HG03520 (cell line): Measurements from ENCODE around the gene COL18A1.
A peak's percentile ranks its signal among the peaks of the same experiment; 100 is the strongest.

ENCODE experiments used
- ATAC-seq: cut with Tn5 transposase; IDR thresholded peaks from one replicate; pipeline ENCODE4 v1.9.1; 2021; ENCODE audit warnings: mild to moderate bottlenecking, moderate library complexity; ENCODE audit not compliant: unreplicated experiment

The COL18A1 gene

GRCh38 chr21:45539046-45539795, 134.3 kb downstream of the COL18A1 start:
- no peak for ATAC-seq

DNA sequence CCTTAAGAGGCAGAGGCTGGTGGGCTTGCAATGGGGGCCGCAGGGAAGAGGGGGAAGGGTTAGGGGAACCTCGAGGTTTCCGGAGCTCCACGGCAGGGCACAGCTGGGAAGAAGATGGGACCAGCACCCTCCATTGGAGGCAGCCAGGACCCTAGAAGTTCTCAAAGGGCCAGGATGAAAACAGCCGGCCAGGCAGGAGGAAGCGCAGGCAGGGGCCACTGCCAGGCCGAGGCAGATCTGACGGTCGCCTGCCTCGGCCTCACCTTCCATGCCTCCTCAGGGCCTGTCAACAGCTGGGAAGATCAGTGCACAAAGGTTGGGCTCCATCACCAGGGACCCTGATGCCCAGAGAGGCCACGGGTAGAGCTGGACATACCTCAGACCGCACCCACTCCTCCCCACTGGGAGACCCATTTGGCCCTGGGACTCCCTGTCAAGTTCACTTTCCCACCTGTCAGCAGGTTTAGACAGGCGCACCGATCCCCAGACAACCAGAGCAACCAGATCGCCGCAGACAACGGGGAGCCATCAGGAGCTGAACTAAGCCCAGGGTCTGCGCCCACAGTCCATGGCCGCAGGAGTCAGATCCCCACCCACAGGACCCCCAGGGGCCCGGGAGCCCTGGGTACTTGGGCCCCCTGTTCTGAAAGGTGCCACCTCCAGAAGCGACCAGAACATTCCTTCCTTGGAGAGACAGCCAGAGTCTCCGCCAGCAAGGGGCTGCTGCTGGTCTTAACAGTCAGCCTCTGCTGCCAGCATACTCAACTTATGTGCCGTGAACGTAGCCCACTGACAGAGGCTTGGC, 135.0 kb downstream of the COL18A1 start:
- ATAC-seq, result no peak

DNA sequence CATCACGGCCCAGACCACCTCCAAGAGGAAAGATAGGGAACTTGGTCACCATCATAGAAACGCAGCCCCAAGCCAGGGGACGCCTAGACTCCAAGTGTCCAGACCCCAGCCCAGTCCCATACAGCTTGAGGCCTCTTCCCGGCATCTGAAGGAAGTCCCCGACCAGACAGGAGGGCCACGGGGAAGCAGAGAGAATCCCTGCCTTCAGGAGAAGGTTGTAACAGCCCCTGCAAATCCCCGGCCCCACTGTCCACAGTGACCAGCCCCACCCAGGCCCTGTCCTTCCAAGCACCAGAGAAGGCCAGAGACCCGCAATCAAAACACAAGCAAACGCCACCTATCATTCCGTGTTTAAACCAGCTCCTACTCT, 135.6 kb downstream of the COL18A1 start:
- no peak for ATAC-seq

DNA sequence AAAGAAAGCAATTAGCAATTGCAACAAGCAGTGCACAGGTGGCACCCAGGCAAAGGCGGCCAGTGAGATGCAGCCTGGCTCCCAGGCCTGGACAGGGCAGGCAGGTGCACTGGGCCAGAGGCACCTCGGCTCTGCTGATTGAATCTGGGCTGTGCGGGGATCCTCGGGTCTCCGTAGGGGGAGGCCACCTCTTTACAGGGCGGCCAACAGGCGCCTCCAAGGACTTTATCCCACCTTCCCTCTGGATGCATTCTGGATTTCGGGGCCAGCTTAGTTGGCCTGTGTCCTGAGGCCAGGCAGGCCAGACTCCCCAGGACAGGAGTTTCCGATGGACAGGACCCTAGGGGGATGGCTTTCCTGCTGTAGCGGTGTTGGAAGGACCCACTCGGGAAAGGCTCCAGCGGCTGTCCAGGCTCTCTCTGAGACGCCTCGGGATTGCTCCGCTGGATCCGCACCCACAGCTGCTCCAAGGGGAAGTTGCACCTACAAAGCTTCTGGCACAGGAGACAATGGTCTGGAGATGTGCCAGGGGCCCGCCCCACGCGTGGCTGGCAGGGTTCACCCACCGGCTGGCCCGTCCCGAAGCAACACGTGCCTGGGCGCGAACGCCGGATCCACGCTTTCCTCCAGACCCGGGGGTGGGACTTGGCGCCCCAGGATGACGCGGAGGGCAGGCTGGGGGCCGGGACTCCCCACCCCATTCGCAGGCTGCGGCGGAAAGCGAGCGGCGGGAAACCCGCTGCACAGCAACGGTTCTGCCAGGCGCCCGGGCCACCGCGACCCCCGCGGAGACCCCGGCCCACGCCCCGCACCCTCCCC, 136.5 kb downstream of the COL18A1 start:
- ATAC-seq, result peak; percentile 45

- peak; percentile 48 for ATAC-seq
Observed at GRCh38 chr21:45542242-45542666, 137.3 kb downstream of the COL18A1 start, which contains the start of gene SLC19A1. TSS of gene SLC19A1 (minus strand) at chr21:45542440. CDS start at chr21:45537959, 4,481 bp downstream.

DNA sequence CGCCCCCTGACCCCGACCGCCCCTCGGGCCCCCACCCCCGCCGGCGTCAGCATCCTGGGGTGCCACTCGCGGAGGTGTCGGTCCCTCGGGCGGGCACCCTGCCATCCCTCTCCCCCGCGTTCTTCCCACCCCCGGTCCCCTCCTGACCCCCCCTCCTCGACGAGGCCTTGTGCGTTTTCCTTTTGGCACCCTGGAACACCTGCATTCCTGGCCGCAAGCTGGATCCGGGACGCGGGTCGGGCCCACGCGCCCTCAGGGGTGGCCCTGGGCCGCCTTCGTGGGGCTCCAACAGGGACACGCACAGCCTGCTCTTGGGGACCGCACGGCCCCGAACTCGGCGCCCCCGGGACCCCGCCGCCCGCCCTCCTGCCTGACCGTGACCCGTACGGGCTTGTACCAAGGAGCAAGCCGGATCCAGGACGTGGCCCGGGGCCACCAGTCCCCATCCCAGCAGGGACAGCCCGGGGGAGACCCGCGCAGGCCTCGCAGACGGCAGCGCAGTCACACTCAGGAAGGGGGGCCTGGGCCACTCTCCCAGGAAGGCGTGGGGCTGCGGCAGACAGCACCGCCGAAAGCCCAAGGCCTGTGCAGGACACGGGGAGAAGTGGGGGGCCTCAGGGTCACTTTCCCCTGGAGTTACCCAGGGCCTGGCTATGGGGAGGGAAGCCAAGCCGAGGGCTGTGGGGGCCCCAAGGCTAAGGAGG, 137.9 kb downstream of the COL18A1 start:
- no peak for ATAC-seq

DNA sequence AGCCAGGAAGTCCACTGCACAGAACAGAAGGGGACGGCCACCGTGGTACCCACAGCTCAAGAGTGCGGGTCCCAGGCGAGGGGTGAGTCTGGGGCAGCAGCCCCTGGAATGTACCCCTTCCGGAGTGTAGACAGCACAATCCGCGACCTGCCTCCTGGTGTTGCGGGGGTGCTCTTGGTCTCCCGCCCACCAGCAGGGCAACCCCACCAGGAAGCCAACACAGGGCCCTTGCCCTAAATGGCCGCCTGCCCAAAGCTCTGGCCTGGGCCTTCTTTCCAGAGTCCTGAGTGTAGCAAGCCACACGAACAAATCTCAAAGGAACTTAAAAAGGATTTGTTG, 138.4 kb downstream of the COL18A1 start:
- no peak for ATAC-seq

- ATAC-seq, result no peak
Observed at GRCh38 chr21:45543710-45544448, 138.9 kb downstream of the COL18A1 start.

DNA sequence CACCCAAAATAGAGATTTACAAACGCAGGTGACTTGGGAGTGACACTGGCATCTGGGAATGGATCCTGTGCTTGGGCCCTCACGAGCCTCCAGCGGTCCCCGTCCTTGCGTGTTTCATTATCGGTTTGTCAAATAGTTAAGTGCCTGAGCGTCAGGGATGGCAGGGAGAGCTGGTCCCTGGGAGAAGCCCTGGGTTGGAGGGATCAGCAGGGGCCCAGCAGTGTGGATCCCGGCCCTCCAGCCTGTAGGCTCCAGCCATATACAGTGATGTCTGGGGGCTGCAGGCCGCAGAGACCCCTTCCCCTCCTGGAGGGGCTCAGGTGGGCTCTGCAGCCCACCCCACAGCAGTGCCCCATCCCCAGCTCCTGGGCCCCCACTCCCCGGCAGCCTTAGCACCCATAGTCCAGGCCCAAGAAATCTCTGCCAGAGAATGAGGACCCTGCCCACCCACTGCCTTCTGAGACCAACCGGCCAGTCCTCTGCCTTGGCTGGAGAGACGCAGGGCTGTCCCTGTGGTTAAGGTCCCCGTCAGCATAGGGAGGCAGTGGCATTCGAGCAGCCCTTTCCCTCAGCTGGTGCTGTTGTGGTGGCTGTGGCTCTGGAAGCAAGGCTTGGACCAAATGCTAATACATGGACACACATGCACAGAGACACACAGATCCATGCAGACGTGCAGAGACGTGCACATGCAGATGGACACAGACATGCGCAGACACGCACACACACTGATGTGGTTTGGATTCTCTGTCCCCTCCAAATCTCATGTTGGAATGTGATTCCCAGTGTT, 139.7 kb downstream of the COL18A1 start:
- no peak for ATAC-seq

DNA sequence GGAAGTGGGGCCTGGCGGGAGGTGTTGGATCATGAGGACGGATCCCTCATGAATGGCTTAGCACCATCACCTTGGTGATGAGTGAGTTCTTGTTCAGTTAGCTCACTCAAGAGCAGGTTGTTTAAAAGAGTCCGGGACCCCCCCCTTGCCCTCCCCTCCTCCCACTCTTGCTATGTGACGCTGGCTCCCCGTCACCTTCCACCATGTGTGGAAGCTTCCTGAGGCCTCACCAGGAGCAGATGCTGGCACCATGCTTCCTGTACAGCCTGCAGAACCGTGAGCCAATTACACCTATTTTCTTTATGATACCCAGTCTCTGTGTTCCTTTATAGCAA, 140.2 kb downstream of the COL18A1 start:
- no peak for ATAC-seq

- ATAC-seq, result no peak
Observed at GRCh38 chr21:45545691-45546531, 140.9 kb downstream of the COL18A1 start.

- no peak for ATAC-seq
Observed at GRCh38 chr21:45546636-45547544, 141.9 kb downstream of the COL18A1 start.

DNA sequence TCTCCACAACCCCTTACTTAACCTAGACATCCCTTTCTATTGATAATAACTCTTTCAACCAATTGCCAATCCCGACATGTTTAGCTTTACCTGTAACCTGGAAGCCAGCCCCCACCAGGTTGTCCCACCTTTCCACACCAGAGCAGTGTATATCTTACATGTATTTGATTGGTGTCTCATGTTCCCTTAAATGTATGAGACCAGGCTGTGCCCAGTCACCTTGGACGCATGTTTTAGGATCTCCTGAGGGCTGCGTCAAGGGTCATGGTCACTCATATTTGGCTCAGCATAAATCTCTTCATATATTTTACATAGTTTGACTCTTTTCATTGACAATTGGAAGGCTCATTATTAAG, 142.6 kb downstream of the COL18A1 start:
- ATAC-seq, result no peak

- no peak for ATAC-seq
Observed at GRCh38 chr21:45548711-45549491, 143.9 kb downstream of the COL18A1 start.

- no peak for ATAC-seq
Observed at GRCh38 chr21:45549626-45550463, 144.9 kb downstream of the COL18A1 start.
